Measurements from ENCODE around the gene HIPK2. TPM values are rescaled to one million over a fixed set of nuclear protein-coding genes. Genes with fewer than 3 reads are reported as not detected.

The HIPK2 gene
- total RNA-seq, 2 experiments from 2014 or later = 17.3 to 17.6 TPM

DNA sequence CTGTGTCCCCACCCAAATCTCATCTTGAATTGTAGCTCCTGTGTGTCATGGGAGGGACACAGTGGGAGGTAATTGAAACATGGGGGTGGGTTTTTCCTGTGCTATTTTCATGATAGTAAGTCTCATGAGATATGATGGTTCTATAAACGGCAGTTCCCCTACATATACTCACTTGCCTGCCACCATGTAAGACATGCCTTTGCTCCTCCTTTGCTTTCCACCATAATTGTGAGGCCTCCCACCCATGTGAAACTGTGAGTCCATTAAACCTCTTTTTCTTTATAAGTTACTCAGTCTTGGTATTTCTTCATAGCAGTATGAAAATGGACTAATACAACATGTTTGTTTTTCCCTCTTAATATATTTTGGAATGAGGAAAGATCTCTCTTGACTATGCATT, 26.8 kb upstream of the HIPK2 start:
- peaks cover under 1% of the 10 kb centered on the region for H3K4me1 Mint-ChIP-seq (ENCODE audit: low read depth)
- H3K36me3 Mint-ChIP-seq (ENCODE audit: low read depth) = peaks cover 9% of the 10 kb centered on the region
- ChIA-PET CTCF (no interaction called here), POLR2A (interaction anchor here (0.5 kb wide), 1 partner anchor 191 kb away, joined by 3 read pairs; no protein-coding TSS in a partner anchor)
- peaks cover 4% of the 10 kb centered on the region for H3K27me3 Mint-ChIP-seq
- no peak overlapping the region for H3K4me3 Mint-ChIP-seq
- intact Hi-C loops (cut with micrococcal nuclease) = no loop called here
- TF ChIP-seq, protein P1, sequence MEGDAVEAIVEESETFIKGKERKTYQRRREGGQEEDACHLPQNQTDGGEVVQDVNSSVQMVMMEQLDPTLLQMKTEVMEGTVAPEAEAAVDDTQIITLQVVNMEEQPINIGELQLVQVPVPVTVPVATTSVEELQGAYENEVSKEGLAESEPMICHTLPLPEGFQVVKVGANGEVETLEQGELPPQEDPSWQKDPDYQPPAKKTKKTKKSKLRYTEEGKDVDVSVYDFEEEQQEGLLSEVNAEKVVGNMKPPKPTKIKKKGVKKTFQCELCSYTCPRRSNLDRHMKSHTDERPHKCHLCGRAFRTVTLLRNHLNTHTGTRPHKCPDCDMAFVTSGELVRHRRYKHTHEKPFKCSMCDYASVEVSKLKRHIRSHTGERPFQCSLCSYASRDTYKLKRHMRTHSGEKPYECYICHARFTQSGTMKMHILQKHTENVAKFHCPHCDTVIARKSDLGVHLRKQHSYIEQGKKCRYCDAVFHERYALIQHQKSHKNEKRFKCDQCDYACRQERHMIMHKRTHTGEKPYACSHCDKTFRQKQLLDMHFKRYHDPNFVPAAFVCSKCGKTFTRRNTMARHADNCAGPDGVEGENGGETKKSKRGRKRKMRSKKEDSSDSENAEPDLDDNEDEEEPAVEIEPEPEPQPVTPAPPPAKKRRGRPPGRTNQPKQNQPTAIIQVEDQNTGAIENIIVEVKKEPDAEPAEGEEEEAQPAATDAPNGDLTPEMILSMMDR (IDR thresholded peaks at IDR 0.05) = no peak
- H3K9me3 Mint-ChIP-seq = peaks cover 14% of the 10 kb centered on the region
- DNase-seq (no peak), ATAC-seq (no peak)
- no peak overlapping the region for H3K27ac Mint-ChIP-seq

DNA sequence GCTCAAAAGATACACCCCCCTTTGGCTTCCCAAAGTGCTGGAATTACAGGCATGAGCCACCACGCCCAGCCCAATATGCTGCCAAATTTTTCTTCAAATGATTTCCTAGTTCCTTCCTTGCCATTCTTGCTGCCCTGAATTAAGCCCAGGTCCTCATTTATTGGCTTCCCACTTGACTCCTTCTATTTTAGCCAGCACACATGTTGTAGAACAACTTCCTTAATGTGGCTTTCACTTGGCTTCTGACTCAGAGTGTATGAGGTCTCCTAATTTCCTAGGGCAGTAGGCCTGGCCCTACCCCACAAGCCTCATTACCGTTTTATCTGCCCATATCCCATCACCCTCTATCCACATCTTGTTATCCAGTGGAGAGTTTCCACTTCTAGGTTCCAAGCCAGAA, 21.8 kb upstream of the HIPK2 start:
- Mint-ChIP-seq H3K27ac (no peak overlapping the region), H3K4me1 (ENCODE audit: low read depth) (peaks cover 7% of the 10 kb centered on the region), H3K9me3 (peaks cover 13% of the 10 kb centered on the region), H3K27me3 (no peaks in the 10 kb centered on the region), H3K4me3 (no peak overlapping the region), H3K36me3 (ENCODE audit: low read depth) (peaks cover 9% of the 10 kb centered on the region)
- ChIA-PET POLR2A (no interaction called here), CTCF (interaction anchor here (0.9 to 1.5 kb wide), 3 partner anchors 8 to 365 kb away, joined by 3 read pairs; no protein-coding TSS in a partner anchor)
- ATAC-seq (no peak), DNase-seq (no peak)
- TF ChIP-seq, protein P1 (IDR thresholded peaks at IDR 0.05) = no peak
- intact Hi-C loops (cut with micrococcal nuclease) = no loop called here

DNA sequence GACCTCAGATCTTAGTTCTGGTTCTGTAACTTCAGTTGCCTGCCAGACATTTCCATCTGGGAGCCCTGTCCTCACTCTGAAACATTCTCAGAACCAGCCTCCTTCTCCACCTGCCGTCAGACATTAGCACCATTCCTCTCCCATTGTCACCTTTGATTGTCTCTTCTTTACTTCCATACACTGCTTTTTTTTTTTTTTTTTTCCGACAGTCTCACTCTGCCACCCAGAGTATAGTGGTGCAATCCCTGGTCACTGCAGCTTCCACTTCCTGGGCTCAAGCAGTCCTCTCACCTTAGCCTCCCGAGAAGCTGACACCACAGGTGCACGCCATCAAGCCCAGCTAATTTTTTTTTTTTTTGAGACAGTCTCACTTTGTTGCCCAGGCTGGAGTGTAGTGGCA, 21.1 kb upstream of the HIPK2 start:
- ChIA-PET POLR2A (no interaction called here), CTCF (interaction anchor here (0.9 to 1.0 kb wide), 2 partner anchors 9 to 18 kb away, joined by 3 read pairs; no protein-coding TSS in a partner anchor)
- TF ChIP-seq, protein P1 (IDR thresholded peaks at IDR 0.05) = no peak
- Mint-ChIP-seq H3K9me3 (peaks cover 9% of the 10 kb centered on the region), H3K27me3 (no peaks in the 10 kb centered on the region), H3K4me3 (no peak overlapping the region), H3K27ac (no peak overlapping the region), H3K36me3 (ENCODE audit: low read depth) (peaks cover 9% of the 10 kb centered on the region), H3K4me1 (ENCODE audit: low read depth) (peaks cover 7% of the 10 kb centered on the region)
- intact Hi-C loops (cut with micrococcal nuclease) = no loop called here
- ATAC-seq (no peak), DNase-seq (no peak)

DNA sequence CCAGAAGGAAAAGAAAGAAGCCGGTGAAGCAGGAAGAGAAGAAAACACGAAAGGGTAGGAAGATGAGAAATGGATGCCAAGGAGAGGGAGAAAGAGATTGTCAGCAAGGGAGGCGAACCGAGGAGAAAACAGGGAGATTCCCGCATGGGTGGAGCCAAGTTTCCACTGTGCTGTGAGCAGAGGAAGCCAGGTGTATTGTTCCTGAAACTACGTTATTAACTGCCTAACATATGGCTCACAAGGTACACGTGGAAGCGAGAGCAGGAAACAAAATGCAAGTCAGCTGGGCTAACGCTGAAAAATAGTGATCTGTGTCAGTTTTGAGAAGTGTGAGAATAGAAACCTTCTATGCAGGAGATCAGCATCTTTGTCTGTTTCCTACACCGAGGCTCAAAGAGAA, 20.4 kb upstream of the HIPK2 start:
- H3K27ac Mint-ChIP-seq = no peak overlapping the region
- intact Hi-C loops (cut with micrococcal nuclease) = no loop called here
- peaks cover 7% of the 10 kb centered on the region for H3K4me1 Mint-ChIP-seq (ENCODE audit: low read depth)
- ATAC-seq (no peak), DNase-seq (no peak)
- ChIA-PET CTCF (no interaction called here), POLR2A (no interaction called here)
- no peaks in the 10 kb centered on the region for H3K27me3 Mint-ChIP-seq
- H3K36me3 Mint-ChIP-seq (ENCODE audit: low read depth) = peaks cover 9% of the 10 kb centered on the region
- no peak overlapping the region for H3K4me3 Mint-ChIP-seq
- peaks cover 8% of the 10 kb centered on the region for H3K9me3 Mint-ChIP-seq
- TF ChIP-seq, protein P1 (IDR thresholded peaks at IDR 0.05) = no peak

DNA sequence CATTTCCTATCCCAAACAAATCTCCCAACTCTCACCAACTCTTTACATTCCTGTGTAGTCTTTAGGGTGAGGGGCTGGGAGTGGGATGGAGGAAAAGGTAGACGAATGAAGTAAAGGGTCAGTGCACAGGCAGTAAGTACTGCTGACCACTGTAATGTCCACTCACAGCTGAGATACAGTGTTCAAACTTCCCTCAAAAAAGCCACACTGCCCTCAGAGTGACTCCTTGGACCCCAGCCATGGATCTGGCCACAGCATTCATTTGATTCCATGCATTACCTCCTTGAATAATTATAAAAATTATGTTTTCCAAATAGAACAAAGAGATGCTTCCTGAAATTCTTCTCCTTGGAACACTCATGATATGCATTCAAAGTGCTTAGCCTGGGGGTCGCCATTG, 19.8 kb upstream of the HIPK2 start:
- intact Hi-C loops (cut with micrococcal nuclease) = no loop called here
- H3K27ac Mint-ChIP-seq = no peak overlapping the region
- H3K4me1 Mint-ChIP-seq (ENCODE audit: low read depth) = peaks cover 7% of the 10 kb centered on the region
- DNase-seq (no peak), ATAC-seq (no peak)
- ChIA-PET CTCF (no interaction called here), POLR2A (no interaction called here)
- H3K27me3 Mint-ChIP-seq = no peaks in the 10 kb centered on the region
- no peak overlapping the region for H3K4me3 Mint-ChIP-seq
- TF ChIP-seq, protein P1 (IDR thresholded peaks at IDR 0.05) = no peak
- peaks cover 3% of the 10 kb centered on the region for H3K9me3 Mint-ChIP-seq
- H3K36me3 Mint-ChIP-seq (ENCODE audit: low read depth) = peaks cover 3% of the 10 kb centered on the region

All from activated CD8-positive, alpha-beta T cell treated with anti-CD3 and anti-CD28 coated beads for 36 hours (primary cell).